HepG2 (cell line): ENCODE results near the gene LRRC40. TPM values are rescaled to one million over a fixed set of nuclear protein-coding genes. Genes with fewer than 3 reads are reported as not detected.

Experiments used
- ATAC-seq: fragments of 200-7000 bp; cut with Tn5 transposase; 3 replicates; pipeline ENCODE4 v1.9.1; 2020; ENCODE audit warnings: mild to moderate bottlenecking, moderate library complexity
- BruUV-seq: library from RNA; stranded (reverse); fragments of 400-500 nt; replicated peaks from 2 replicates; lab custom pipeline; 2021; lab: Mats Ljungman, UMichigan
- CTCF ChIA-PET: fragments of 300-600 bp; formaldehyde crosslinking; extraction: SDS; loops from one replicate; lab custom pipeline; 2021; ENCODE audit warnings: low total read pairs, inconsistent platforms, low intra/inter-chr PET ratio; lab: Yijun Ruan, JAX
- POLR2A ChIA-PET: fragments of 350-600 bp; sonication (Branson Sonifier 250); formaldehyde crosslinking; loops from one replicate; lab custom pipeline; 2020; ENCODE audit warnings: antibody characterized with exemption, inconsistent platforms; lab: Yijun Ruan, JAX
- DNase-seq: peaks from one replicate; pipeline ENCODE4 v3.0.0-alpha.2; 2015; ENCODE audit warnings: low spot score
- FAIRE-seq: peaks from 3 replicates; lab custom pipeline; 2011; peaks lifted over from hg19 to GRCh38; lab: Jason Lieb, UNC
- H2AFZ ChIP-seq: one replicate; pipeline ENCODE4 v1.6.1; 2011; ENCODE audit warnings: low read length, inconsistent platforms
- H3K27ac ChIP-seq: fragments of 300-600 bp; 3 replicates; pipeline ENCODE4 v1.8.0; 2011; ENCODE audit warnings: mixed run types, mild to moderate bottlenecking, mixed read lengths, low read length, inconsistent platforms; ENCODE audit not compliant: insufficient read depth; ENCODE audit errors: extremely low read length
- H3K27me3 ChIP-seq, 2 experiments: fragments of 200-600 bp in 1 of 2; 2 replicates in 1 of 2; 3 replicates in 1 of 2; pipeline versions ENCODE4 v1.6.0 to v1.8.0; 2011; ENCODE audit warnings: low read length in 2 of 2, mild to moderate bottlenecking in 2 of 2, moderate library complexity in 2 of 2, inconsistent platforms in 1 of 2; ENCODE audit not compliant: insufficient read depth in 2 of 2, control insufficient read depth in 1 of 2
- H3K36me3 ChIP-seq, 2 experiments: fragments of 200-600 bp in 1 of 2; replicated peaks in 1 of 2; 2 replicates in 1 of 2; 3 replicates in 1 of 2; pipeline versions ENCODE4 v1.5.1 to v1.8.0; 2011; ENCODE audit warnings: low read length in 2 of 2, inconsistent platforms in 1 of 2; ENCODE audit not compliant: insufficient read depth in 2 of 2, control insufficient read depth in 1 of 2
- H3K4me1 ChIP-seq: 2 replicates; pipeline ENCODE4 v1.5.1; 2012; ENCODE audit warnings: low read length, inconsistent platforms; ENCODE audit not compliant: insufficient read depth
- H3K4me2 ChIP-seq: 2 replicates; pipeline ENCODE4 v1.6.0; 2011; ENCODE audit warnings: low read depth, low read length, inconsistent platforms
- H3K4me3 ChIP-seq, 3 experiments: fragments of 200-600 bp in 1 of 3; sonication (generic), shearing (Covaris generic) in 1 of 3; replicated peaks in 1 of 3; 2 replicates each; pipeline ENCODE4 v1.5.1; 2011 to 2016; ENCODE audit warnings: low read length in 3 of 3, inconsistent platforms in 2 of 3, low read depth in 2 of 3, mild to moderate bottlenecking in 2 of 3, control low read depth in 1 of 3, mixed read lengths in 1 of 3; ENCODE audit not compliant: insufficient read depth in 1 of 3
- H3K79me2 ChIP-seq: one replicate; pipeline ENCODE4 v1.6.1; 2011; ENCODE audit warnings: low read length, inconsistent platforms; ENCODE audit not compliant: insufficient read depth
- H3K9ac ChIP-seq: 2 replicates; pipeline ENCODE4 v1.6.0; 2011; ENCODE audit warnings: mild to moderate bottlenecking, low read depth, low read length, inconsistent platforms; ENCODE audit not compliant: insufficient read depth
- H3K9me3 ChIP-seq: 2 replicates; pipeline ENCODE4 v1.5.1; 2012; ENCODE audit warnings: mild to moderate bottlenecking, low read length
- H4K20me1 ChIP-seq: 2 replicates; pipeline ENCODE4 v1.6.0; 2011; ENCODE audit warnings: inconsistent platforms, mild to moderate bottlenecking, low read length, moderate library complexity; ENCODE audit not compliant: insufficient read depth
- ARNTL ChIP-seq: sonication (generic); formaldehyde crosslinking; IDR thresholded peaks from 2 replicates; pipeline ENCODE4 v1.4.0; 2020; ENCODE audit warnings: mild to moderate bottlenecking, missing genetic modification reagents
- ELF1 ChIP-seq: sonication (generic); formaldehyde crosslinking; IDR thresholded peaks from 2 replicates; pipeline ENCODE4 v1.4.0; 2020; ENCODE audit warnings: missing genetic modification reagents
- IRF9 ChIP-seq: sonication (generic); formaldehyde crosslinking; IDR thresholded peaks from 2 replicates; pipeline ENCODE4 v1.8.0; 2022; ENCODE audit warnings: missing genetic modification reagents, mild to moderate bottlenecking, borderline replicate concordance
- NFE2L2 ChIP-seq: fragments of 150-350 bp; IDR thresholded peaks from 2 replicates; pipeline ENCODE4 v1.6.1; 2014; ENCODE audit warnings: low read length
- SNRNP70 ChIP-seq: fragments of 200-400 bp; formaldehyde crosslinking; IDR thresholded peaks from 2 replicates; pipeline ENCODE4 v1.6.1; 2017; ENCODE audit warnings: mild to moderate bottlenecking, low read depth, low read length, moderate library complexity
- STAG1 ChIP-seq: sonication (generic); formaldehyde crosslinking; IDR thresholded peaks from 2 replicates; pipeline ENCODE4 v1.4.0; 2020; ENCODE audit warnings: missing genetic modification reagents
- TFAP4 ChIP-seq: sonication (generic); IDR thresholded peaks from 2 replicates; pipeline ENCODE4 v1.6.1; 2016; ENCODE audit warnings: low read depth, borderline replicate concordance
- TFDP1 ChIP-seq: IDR thresholded peaks from 2 replicates; pipeline ENCODE4 v1.6.1; 2016; ENCODE audit warnings: missing compliant biosample characterization, missing genetic modification reagents, borderline replicate concordance
- TOPORS ChIP-seq: sonication (generic); formaldehyde crosslinking; IDR thresholded peaks from 2 replicates; pipeline ENCODE4 v1.8.0; 2023; ENCODE audit warnings: mild to moderate bottlenecking, missing genetic modification reagents
- ZBTB38 ChIP-seq: sonication (generic); formaldehyde crosslinking; IDR thresholded peaks from 2 replicates; pipeline ENCODE4 v1.5.1; 2020; ENCODE audit warnings: mild to moderate bottlenecking, missing genetic modification reagents
- ZNF546 ChIP-seq: sonication (generic); formaldehyde crosslinking; conservative IDR thresholded peaks from 2 replicates; pipeline ENCODE4 v1.8.1; 2023; ENCODE audit warnings: mild to moderate bottlenecking, missing genetic modification reagents
- ZNF644 ChIP-seq: IDR thresholded peaks from 2 replicates; pipeline ENCODE4 v1.6.1; 2016; ENCODE audit warnings: low read depth
- ZNF740 ChIP-seq: sonication (generic); formaldehyde crosslinking; IDR thresholded peaks from 2 replicates; pipeline ENCODE4 v1.4.0; 2020; ENCODE audit warnings: missing genetic modification reagents
- ZNF761 ChIP-seq: sonication (generic); formaldehyde crosslinking; conservative IDR thresholded peaks from 2 replicates; pipeline ENCODE4 v1.4.0; 2020; ENCODE audit warnings: mild to moderate bottlenecking, missing genetic modification reagents
- WGBS: methylation state at CpG from one replicate; pipeline ENCODE4 v1.1.6; 2017; ENCODE audit warnings: low lambda C conversion rate; 5-methylcytosine and 5-hydroxymethylcytosine counted together
- in situ Hi-C: cut with HindIII; loops from 2 replicates; pipeline ENCODE4 v1.10.0; 2017; ENCODE audit warnings: low pct_unique_long_range_greater_than_20kb; ENCODE audit not compliant: extremely low pct_ligation_motif_present
- intact Hi-C: fragments of 100-400 bp; cut with micrococcal nuclease; formaldehyde crosslinking; loops from one replicate; pipeline ENCODE4 v1.10.0; 2022; ENCODE audit not compliant: unreplicated experiment
- polyA plus RNA-seq, 8 experiments: library from polyadenylated mRNA; depleted of rRNA in 3 of 8; stranded (reverse) in 7 of 8; unstranded in 1 of 8; fragments of >200 nt; fragmentation: Illumina TruSeq in 4 of 8; extraction: Trizol in 4 of 8; gene quantifications; 2 replicates each; pipeline versions ENCODE4 v1.2.1 to v1.2.3, GENCODE V29; 2011 to 2016; ENCODE audit warnings: low read depth in 4 of 8, missing spikeins in 1 of 8, mixed read lengths in 1 of 8; ENCODE audit not compliant: insufficient read depth in 1 of 8
- total RNA-seq, 5 experiments: library from RNA; depleted of rRNA; stranded (reverse); fragments of >200 nt; fragmentation: Illumina TruSeq; extraction: Trizol; gene quantifications; 2 replicates each; pipeline ENCODE4 v1.2.3, GENCODE V29; 2016; ENCODE audit warnings: low read depth in 1 of 5

The LRRC40 gene
- total and polyA plus RNA-seq, 2 of the 13 experiments (the other 11 are each of a cell fraction or from before 2014, with no cell fraction given) = 10.3 to 32.7 TPM

DNA sequence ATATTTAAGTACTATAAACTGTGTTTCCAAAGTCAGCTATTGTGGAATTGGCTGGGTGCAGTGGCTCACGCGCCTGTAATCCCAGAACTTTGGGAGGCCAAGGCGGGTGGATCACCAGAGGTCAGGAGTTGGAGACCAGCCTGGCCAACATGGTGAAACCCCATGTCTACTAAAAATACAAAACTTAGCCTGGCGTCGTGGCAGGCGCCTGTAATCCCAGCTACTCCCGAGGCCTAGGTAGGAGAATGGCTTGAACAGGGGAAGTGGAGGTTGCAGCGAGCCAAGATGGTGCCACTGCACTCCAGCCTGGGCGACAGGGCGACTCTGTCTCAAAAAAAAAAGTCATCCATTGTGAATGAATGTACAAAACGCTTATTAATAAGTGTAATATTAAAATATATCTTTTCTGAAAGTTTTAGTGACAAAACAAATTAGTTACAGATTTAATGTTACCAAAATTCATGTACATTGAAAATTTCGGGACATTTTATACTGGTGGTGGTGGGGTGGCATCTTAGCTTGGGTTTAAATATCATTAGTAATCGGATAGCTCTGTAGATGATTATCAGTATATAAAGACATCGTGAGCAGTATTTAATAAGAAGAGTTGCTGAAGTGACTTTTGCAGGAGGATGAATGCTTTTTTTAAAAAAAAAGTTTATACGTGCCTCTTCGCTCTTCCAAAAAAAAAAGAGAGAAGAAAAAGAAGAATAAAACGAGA is 15.3 kb upstream of the LRRC40 start:
- in situ Hi-C loops = no loop called here
- intact Hi-C loops = loop anchor here (1.0 to 5.0 kb wide), 3 partner anchors 15 to 192 kb away; partner anchors contain the start of genes CTH and LRRC40
- peaks cover 37% of the 10 kb centered on the region for H3K4me1 ChIP-seq
- 56% methylated on average over 17 of the region's 17 CpGs for WGBS
- TF ChIP-seq ZNF761 (CRISPR knock-in tag) (no peak), ZBTB38 (CRISPR knock-in tag) (0 out of 2 replicates have a peak, but pooled peaks have one; percentile 28)
- CTCF ChIA-PET = no interaction called here
- peaks cover 1 to 24% of the 10 kb centered on the region in 2 experiments; a peak in 3 of 5 replicates for H3K36me3 ChIP-seq
- peak overlapping the region; percentile 87 for H3K4me2 ChIP-seq
- peak overlapping the region; percentile 96 for H3K9ac ChIP-seq
- TSS peak; percentile 99 for BruUV-seq
- ATAC-seq = no peak
- H3K79me2 ChIP-seq = peaks cover 95% of the 10 kb centered on the region
- peaks cover 27% of the 10 kb centered on the region for H4K20me1 ChIP-seq
- no peaks in the 10 kb centered on the region for H3K9me3 ChIP-seq
- H3K27me3 ChIP-seq = no peaks in the 10 kb centered on the region; a peak in 1 of 5 replicates
- POLR2A ChIA-PET = interaction anchor here (1.0 to 2.5 kb wide), 8 partner anchors 11 to 191 kb away, joined by 4 to 41 read pairs (median 8); partner anchors contain the start of genes ANKRD13C, CTH and LRRC40
- no peak for DNase-seq
- peak overlapping the region; percentile 82 to 97 (median 91) for H3K4me3 ChIP-seq
- H3K27ac ChIP-seq = peak overlapping the region; percentile 97
- no peak overlapping the region for H2AFZ ChIP-seq
- no peak for FAIRE-seq

GRCh38 chr1:70220015-70220414 is 14.6 kb upstream of the LRRC40 start:
- intact Hi-C loops = loop anchor here (5.0 kb wide), 1 partner anchor 192 kb away; the partner anchor contains the start of gene CTH
- H3K4me3 ChIP-seq = no peak overlapping the region
- POLR2A ChIA-PET = interaction anchor here (2.2 to 2.5 kb wide), 2 partner anchors 14 to 191 kb away, joined by 25 to 41 read pairs; partner anchors contain the start of genes CTH and LRRC40
- no peak for ATAC-seq
- peaks cover 95% of the 10 kb centered on the region for H3K79me2 ChIP-seq
- no peak overlapping the region for H2AFZ ChIP-seq
- H3K9me3 ChIP-seq = no peaks in the 10 kb centered on the region
- no peak for FAIRE-seq
- 100% methylated on average over 2 of the region's 2 CpGs for WGBS
- no peaks in the 10 kb centered on the region; a peak in 1 of 5 replicates for H3K27me3 ChIP-seq
- no peak overlapping the region for H3K4me2 ChIP-seq
- no TSS peak for BruUV-seq
- in situ Hi-C loops = no loop called here
- CTCF ChIA-PET = no interaction called here
- H3K36me3 ChIP-seq = peaks cover 1 to 30% of the 10 kb centered on the region in 2 experiments; a peak in 3 of 5 replicates
- H3K9ac ChIP-seq = no peak overlapping the region
- peak overlapping the region; percentile 97 for H3K27ac ChIP-seq
- peaks cover 32% of the 10 kb centered on the region for H3K4me1 ChIP-seq
- DNase-seq = no peak
- H4K20me1 ChIP-seq = peaks cover 24% of the 10 kb centered on the region
- TF ChIP-seq IRF9 (CRISPR knock-in tag) = no peak
- TF ChIP-seq ELF1 (CRISPR knock-in tag) = no peak
- no peak for TF ChIP-seq TFDP1
- TF ChIP-seq STAG1 (CRISPR knock-in tag) = no peak
- TF ChIP-seq TOPORS (CRISPR knock-in tag) = no peak
- no peak for TF ChIP-seq ZNF644 (CRISPR knock-in tag)
- TF ChIP-seq ZNF740 (CRISPR knock-in tag) = no peak
- TF ChIP-seq NFE2L2 = no peak
- TF ChIP-seq SNRNP70 = no peak
- no peak for TF ChIP-seq TFAP4
- TF ChIP-seq ZNF546 (CRISPR knock-in tag) = no peak
- TF ChIP-seq ARNTL (CRISPR knock-in tag) = no peak
